ENCODE results near the gene NRBP1.

The NRBP1 gene

GRCh38 chr2:27489498-27490397 lies 61.3 kb downstream of the NRBP1 start, which contains the start of gene IFT172:
Gene IFT172, minus strand, starts transcription at chr2:27489743. Its CDS starts 90 bp downstream, at chr2:27489653.
- peak; percentile 97 for DNase-seq (ENCODE audit: low read depth)

Measured in activated T-cell treated with anti-CD3 and anti-CD28 coated beads for 48 hours (primary cell).